K562 (cell line): ENCODE measurements around the gene DSTYK. TPM values are rescaled to one million over a fixed set of nuclear protein-coding genes. Genes with fewer than 3 reads are reported as not detected.
A peak's percentile ranks its signal among the peaks of the same experiment; 100 is the strongest.

Experiments
- ATF1 ChIP-seq, 2 experiments: fragments of 450-650 bp in 1 of 2; IDR thresholded peaks; 2 replicates each; pipeline ENCODE4 v1.6.1; 2016; ENCODE audit warnings: missing compliant biosample characterization in 1 of 2, missing genetic modification characterization in 1 of 2
- ELK1 ChIP-seq: sonication (generic); formaldehyde crosslinking; IDR thresholded peaks from 2 replicates; pipeline ENCODE4 v1.8.1; 2022; ENCODE audit warnings: missing genetic modification reagents
- HBP1 ChIP-seq: fragments of 450-650 bp; formaldehyde crosslinking; IDR thresholded peaks from 2 replicates; pipeline ENCODE4 v1.4.0; 2022; ENCODE audit warnings: missing genetic modification characterization
- HMBOX1 ChIP-seq: sonication (generic); IDR thresholded peaks from 2 replicates; pipeline ENCODE4 v1.6.1; 2016
- ID3 ChIP-seq, 2 experiments: fragments of 250-450 bp in 1 of 2; fragments of 450-650 bp in 1 of 2; sonication (Bioruptor Pico) in 1 of 2; IDR thresholded peaks; 2 replicates each; pipeline versions ENCODE4 v1.6.1 to v1.8.0; 2016 to 2021; ENCODE audit warnings: mild to moderate bottlenecking in 2 of 2, moderate library complexity in 2 of 2, missing compliant biosample characterization in 1 of 2, missing genetic modification characterization in 1 of 2
- MNT ChIP-seq, 2 experiments: fragments of 450-650 bp; conservative IDR thresholded peaks; 2 replicates each; pipeline ENCODE4 v1.6.1; 2017; ENCODE audit warnings: mild to moderate bottlenecking in 2 of 2, moderate library complexity in 2 of 2
- PBX2 ChIP-seq, 2 experiments: IDR thresholded peaks in 1 of 2; conservative IDR thresholded peaks in 1 of 2; 2 replicates each; pipeline ENCODE4 v1.6.1; 2016; ENCODE audit warnings: low read depth in 2 of 2, mild to moderate bottlenecking in 1 of 2, missing compliant biosample characterization in 1 of 2, missing genetic modification characterization in 1 of 2, moderate library complexity in 1 of 2
- PHF21A ChIP-seq: fragments of 450-650 bp; IDR thresholded peaks from 2 replicates; pipeline ENCODE4 v1.6.1; 2017; ENCODE audit warnings: low read depth, borderline replicate concordance
- SIX5 ChIP-seq, 2 experiments: IDR thresholded peaks; 2 replicates each; pipeline ENCODE4 v1.6.1; 2011; ENCODE audit warnings: low read length in 2 of 2, borderline replicate concordance in 1 of 2, low read depth in 1 of 2, mild to moderate bottlenecking in 1 of 2, moderate library complexity in 1 of 2; ENCODE audit not compliant: insufficient read depth in 1 of 2
- SMARCA5 ChIP-seq: fragments of 450-650 bp; IDR thresholded peaks from 2 replicates; pipeline ENCODE4 v1.6.1; 2016
- polyA plus RNA-seq, 8 experiments: library from polyadenylated mRNA; depleted of rRNA in 4 of 8; stranded (reverse) in 5 of 8; unstranded in 3 of 8; fragments of >200 nt; fragmentation: Nextera tagmentation in 2 of 8; fragmentation: Illumina TruSeq in 1 of 8; extraction: Ambion mirVana in 2 of 8; extraction: Trizol in 1 of 8; gene quantifications; 2 replicates each; pipeline versions ENCODE4 v1.2.1 to v1.2.3, GENCODE V29; 2011 to 2014; ENCODE audit warnings: inconsistent platforms in 1 of 8, missing spikeins in 1 of 8
- total RNA-seq, 7 experiments: library from RNA; depleted of rRNA in 6 of 7; stranded (reverse); fragments of >200 nt in 6 of 7; fragmentation: Illumina TruSeq in 2 of 7; extraction: Trizol in 2 of 7; gene quantifications; 2 replicates each; pipeline versions ENCODE4 v1.2.1 to v1.2.3, GENCODE V29; 2011 to 2021; ENCODE audit warnings: low replicate concordance in 1 of 7

DSTYK gene
- total and polyA plus RNA-seq, 9 of the 15 experiments (the other 6 are each of a cell fraction or from before 2014, with no cell fraction given), result 4.2 to 7.1 (median 6.2) TPM

GRCh38 chr1:205141236-205142101, 70.0 kb downstream of the DSTYK start (continued):
- TF ChIP-seq ID3 (CRISPR knock-in tag; IDR thresholded peaks at IDR 0.05) (no peak), ID3 (tag; IDR thresholded peaks at IDR 0.05) (0 out of 2 replicates have a peak, but pooled peaks have one; percentile 54), MNT (conservative IDR thresholded peaks at IDR 0.05) (peak; percentile 67 to 79), PHF21A (peak; percentile 41; the same call in 1 of the 2 replicates), ELK1 (CRISPR knock-in tag) (no peak), HBP1 (CRISPR knock-in tag) (peak; percentile 17; the same call in 1 of the 2 replicates), SMARCA5 (0 out of 2 replicates have a peak, but pooled peaks have one; percentile 27), SIX5 (IDR thresholded peaks at IDR 0.05; ENCODE audit: borderline replicate concordance in 1 of 2, insufficient read depth in 1 of 2, low read depth in 1 of 2, low read length in 2 of 2) (no peak), HMBOX1 (peak; percentile 79), ATF1 (CRISPR knock-in tag; IDR thresholded peaks at IDR 0.05) (no peak), ATF1 (tag; IDR thresholded peaks at IDR 0.05) (peak; percentile 48; the same call in 1 of the 2 replicates), PBX2 (CRISPR knock-in tag; IDR thresholded peaks at IDR 0.05; ENCODE audit: low read depth) (no peak), PBX2 (tag; conservative IDR thresholded peaks at IDR 0.05; ENCODE audit: low read depth) (0 out of 2 replicates have a peak, but pooled peaks have one; percentile 5)
